Measurements from ENCODE around the gene JARID2. TPM values are rescaled to one million over a fixed set of nuclear protein-coding genes. Genes with fewer than 3 reads are reported as not detected.

The JARID2 gene
- total and polyA plus RNA-seq, 8 donors: 2.4 to 42.6 (median 11.5) TPM

- TF ChIP-seq EP300 (IDR thresholded peaks at IDR 0.05) (no peak), POLR2AphosphoS5 (IDR thresholded peaks at IDR 0.05) (no peak), CTCF (IDR thresholded peaks at IDR 0.05) (no peak), POLR2A (IDR thresholded peaks at IDR 0.05) (no peak)
- WGBS, 5 donors: 94 to 97% (median 96%) methylated on average over 7 of the region's 7 CpGs
- intact Hi-C loops (cut with DNase I; ENCODE audit: low total_unique reads): no loop called here
These were observed 286.1 kb downstream of the JARID2 start for GRCh38 chr6:15531973-15532372.

GRCh38 chr6:15533379-15534026, 287.6 kb downstream of the JARID2 start:
- 80 to 91% (median 89%) methylated on average over 11 to 12 of the region's 12 CpGs for WGBS, 5 donors
- Histone ChIP-seq H3K27me3 (no peaks in the 10 kb centered on the region), H3K9me3 (no peaks in the 10 kb centered on the region), H3K4me1 (peaks cover 0 to 26% (median 14%) of the 10 kb centered on the region in 4 donors), H3K27ac (no peak overlapping the region), H3K36me3 (peaks cover 0 to 47% (median 41%) of the 10 kb centered on the region in 4 donors), H3K4me3 (no peak overlapping the region)
- intact Hi-C loops (cut with DNase I; ENCODE audit: low total_unique reads): no loop called here
- no peak for DNase-seq
- TF ChIP-seq CTCF (IDR thresholded peaks at IDR 0.05) (no peak), POLR2AphosphoS5 (IDR thresholded peaks at IDR 0.05) (peak in 1 of 3 donors; percentile 16)

More at GRCh38 chr6:15531973-15532372, 286.1 kb downstream of the JARID2 start:
- Histone ChIP-seq H3K36me3 (peaks cover 0 to 57% (median 48%) of the 10 kb centered on the region in 4 donors), H3K27me3 (no peaks in the 10 kb centered on the region), H3K4me1 (peaks cover 0 to 22% (median 14%) of the 10 kb centered on the region in 4 donors), H3K4me3 (no peak overlapping the region), H3K9me3 (no peaks in the 10 kb centered on the region), H3K27ac (no peak overlapping the region)
- no peak for DNase-seq

- H3K9me3 ChIP-seq: no peaks in the 10 kb centered on the region
- WGBS, 5 donors: 71 to 86% (median 75%) methylated on average over 3 of the region's 3 CpGs
- intact Hi-C loops (cut with DNase I; ENCODE audit: low total_unique reads): no loop called here
- H3K36me3 ChIP-seq: peaks cover 0 to 32% (median 28%) of the 10 kb centered on the region in 4 donors
- DNase-seq: no peak
- TF ChIP-seq POLR2AphosphoS5 (IDR thresholded peaks at IDR 0.05): no peak
- TF ChIP-seq EP300 (IDR thresholded peaks at IDR 0.05): no peak
- TF ChIP-seq CTCF (IDR thresholded peaks at IDR 0.05): no peak
- TF ChIP-seq POLR2A (IDR thresholded peaks at IDR 0.05): no peak
- no peak overlapping the region for H3K4me3 ChIP-seq
- peak overlapping the region in 1 of 5 donors; percentile 42 for H3K27ac ChIP-seq
- peaks cover 0 to 37% (median 14%) of the 10 kb centered on the region in 4 donors for H3K4me1 ChIP-seq
- no peaks in the 10 kb centered on the region for H3K27me3 ChIP-seq
These were observed 289.1 kb downstream of the JARID2 start for GRCh38 chr6:15534974-15535373.

- Histone ChIP-seq H3K4me3 (no peak overlapping the region), H3K36me3 (peaks cover 0 to 25% (median 21%) of the 10 kb centered on the region in 4 donors), H3K4me1 (peaks cover 0 to 37% (median 14%) of the 10 kb centered on the region in 4 donors), H3K27me3 (no peaks in the 10 kb centered on the region), H3K9me3 (no peaks in the 10 kb centered on the region), H3K27ac (peak overlapping the region in 1 of 5 donors; percentile 42)
- no peak for TF ChIP-seq POLR2A (IDR thresholded peaks at IDR 0.05)
- no peak for TF ChIP-seq POLR2AphosphoS5 (IDR thresholded peaks at IDR 0.05)
- TF ChIP-seq EP300 (IDR thresholded peaks at IDR 0.05): no peak
- TF ChIP-seq CTCF (IDR thresholded peaks at IDR 0.05): no peak
- 88 to 94% (median 90%) methylated on average over 3 of the region's 3 CpGs for WGBS, 5 donors
- DNase-seq: no peak
- intact Hi-C loops (cut with DNase I; ENCODE audit: low total_unique reads): no loop called here
These were observed 289.8 kb downstream of the JARID2 start for GRCh38 chr6:15535495-15536197.
